ENCODE measurements around the gene PTPRN2. TPM values are rescaled to one million over a fixed set of nuclear protein-coding genes. Genes with fewer than 3 reads are reported as not detected.

The PTPRN2 gene
- total RNA-seq, 1 donor from 2014 or later = 2.4 TPM

DNA sequence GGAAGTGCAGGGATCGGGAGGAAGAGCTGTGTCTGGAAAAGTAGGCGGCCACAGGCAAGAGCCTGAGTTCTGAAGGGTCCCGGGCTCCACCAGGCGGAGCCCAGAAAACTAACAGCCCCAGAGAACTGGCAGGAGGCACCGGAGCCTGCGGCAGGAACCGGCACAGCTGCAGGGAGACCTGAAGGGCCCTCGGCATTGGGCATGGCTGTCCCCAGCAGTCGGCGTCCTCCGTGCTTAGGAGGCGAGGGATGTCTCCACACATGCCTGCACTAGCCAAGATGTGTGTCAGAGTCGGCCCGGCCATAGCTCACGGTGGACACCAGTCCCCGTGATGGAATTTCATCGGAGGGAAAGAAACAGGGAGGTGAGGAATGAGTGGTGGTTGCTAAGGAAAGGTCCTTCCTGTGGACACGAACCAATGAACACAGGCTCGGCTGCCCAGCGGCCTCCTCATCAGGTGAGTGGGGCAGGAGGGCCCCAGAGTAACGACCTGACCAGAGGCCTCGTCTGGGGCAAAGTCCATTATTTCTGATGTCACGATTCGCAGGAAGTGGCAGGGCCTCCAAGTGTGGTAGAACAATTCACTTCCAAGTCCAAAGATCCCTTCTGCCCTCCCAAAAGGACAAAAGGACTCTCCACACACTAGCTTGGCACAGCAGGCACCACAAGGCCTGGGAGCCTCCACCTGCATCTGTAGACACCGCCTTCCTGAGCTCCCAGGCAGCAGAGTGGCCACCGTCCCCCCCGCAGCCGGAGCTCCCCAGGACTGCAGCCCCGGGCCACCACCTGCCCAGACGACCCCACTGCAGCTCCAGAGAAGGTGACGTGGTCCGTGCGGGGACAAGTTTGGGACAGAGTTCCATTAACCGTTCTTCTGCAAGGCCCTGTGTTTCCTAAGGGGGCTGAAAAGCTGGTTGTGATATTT is 444.2 kb downstream of the PTPRN2 start:
- DNase-seq (ENCODE audit: low read depth in 2 of 2) = no peak

GRCh38 chr7:158142657-158143056 is 445.0 kb downstream of the PTPRN2 start:
- no peak for DNase-seq (ENCODE audit: low read depth in 2 of 2)

DNA sequence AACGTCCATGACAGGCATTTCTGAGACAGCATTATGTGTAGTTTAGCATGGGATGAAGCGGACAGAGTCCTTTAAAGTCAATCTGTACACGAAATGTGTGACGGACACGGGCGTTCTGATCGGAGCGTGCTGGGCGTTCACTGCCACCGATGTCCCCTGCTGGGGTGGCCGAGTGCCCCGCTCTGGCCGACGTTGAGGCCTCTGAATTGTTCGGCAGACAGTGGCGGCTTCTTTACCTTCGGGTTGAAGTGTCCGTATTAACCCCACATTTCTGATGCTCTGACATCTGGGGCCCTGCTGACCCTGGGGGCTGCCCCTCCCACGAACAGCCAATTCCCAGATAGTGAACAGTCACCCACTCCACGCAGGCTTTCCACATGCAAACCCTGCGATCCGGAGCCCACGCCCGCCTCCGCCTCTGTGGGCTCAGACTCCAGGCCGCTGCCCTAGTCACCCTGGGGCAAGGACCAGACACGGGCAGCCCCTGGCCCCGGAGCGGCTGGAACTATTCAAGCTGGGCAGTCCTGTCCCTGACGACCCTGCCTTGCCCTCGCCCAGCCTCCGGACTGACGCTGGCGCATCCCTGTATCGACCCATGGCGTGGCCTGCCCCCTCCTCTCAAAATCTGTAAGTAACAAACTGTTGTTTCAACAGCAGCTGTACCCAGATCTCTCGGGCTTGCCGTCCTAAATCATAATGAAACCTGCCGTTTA is 445.7 kb downstream of the PTPRN2 start:
- no peak for DNase-seq (ENCODE audit: low read depth in 2 of 2)

GRCh38 chr7:158141221-158141582 is 446.4 kb downstream of the PTPRN2 start:
- no peak for DNase-seq (ENCODE audit: low read depth in 2 of 2)

- DNase-seq (ENCODE audit: low read depth in 2 of 2) = no peak
These were observed 446.9 kb downstream of the PTPRN2 start for GRCh38 chr7:158140538-158141220.

DNA sequence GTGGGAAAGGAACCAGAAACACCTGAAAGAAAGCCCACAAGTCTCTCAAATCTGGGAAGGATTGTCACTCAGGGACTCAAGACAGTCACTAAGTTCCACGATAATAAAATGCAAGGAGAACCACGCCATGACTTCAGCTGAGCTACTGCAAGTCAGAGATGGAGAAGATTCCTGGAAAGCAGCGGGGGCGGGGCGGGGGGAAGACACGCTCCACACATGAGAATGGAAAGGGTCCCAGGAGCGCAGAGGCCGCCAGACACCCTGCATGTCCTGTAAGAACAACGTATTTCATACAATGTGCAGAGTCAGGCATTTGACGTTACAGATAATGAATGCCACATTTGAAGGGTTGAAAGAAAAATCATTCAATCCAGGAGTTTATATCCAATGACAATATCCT is 448.1 kb downstream of the PTPRN2 start:
- no peak for DNase-seq (ENCODE audit: low read depth in 2 of 2)

DNA sequence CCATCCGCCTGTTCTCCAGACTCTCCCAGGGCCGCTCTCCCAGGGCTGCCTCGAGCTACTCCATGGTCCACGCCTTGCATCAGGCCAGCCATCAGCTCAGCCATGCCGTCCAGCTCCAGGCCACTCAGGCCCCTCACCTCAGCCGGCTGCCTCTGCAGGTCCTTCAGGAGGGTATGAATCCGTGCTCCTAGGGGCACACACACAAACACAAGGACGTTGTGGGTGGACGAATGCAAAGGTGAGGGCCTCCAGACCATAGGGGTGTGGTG is 449.4 kb downstream of the PTPRN2 start:
- DNase-seq (ENCODE audit: low read depth in 2 of 2) = no peak

DNA sequence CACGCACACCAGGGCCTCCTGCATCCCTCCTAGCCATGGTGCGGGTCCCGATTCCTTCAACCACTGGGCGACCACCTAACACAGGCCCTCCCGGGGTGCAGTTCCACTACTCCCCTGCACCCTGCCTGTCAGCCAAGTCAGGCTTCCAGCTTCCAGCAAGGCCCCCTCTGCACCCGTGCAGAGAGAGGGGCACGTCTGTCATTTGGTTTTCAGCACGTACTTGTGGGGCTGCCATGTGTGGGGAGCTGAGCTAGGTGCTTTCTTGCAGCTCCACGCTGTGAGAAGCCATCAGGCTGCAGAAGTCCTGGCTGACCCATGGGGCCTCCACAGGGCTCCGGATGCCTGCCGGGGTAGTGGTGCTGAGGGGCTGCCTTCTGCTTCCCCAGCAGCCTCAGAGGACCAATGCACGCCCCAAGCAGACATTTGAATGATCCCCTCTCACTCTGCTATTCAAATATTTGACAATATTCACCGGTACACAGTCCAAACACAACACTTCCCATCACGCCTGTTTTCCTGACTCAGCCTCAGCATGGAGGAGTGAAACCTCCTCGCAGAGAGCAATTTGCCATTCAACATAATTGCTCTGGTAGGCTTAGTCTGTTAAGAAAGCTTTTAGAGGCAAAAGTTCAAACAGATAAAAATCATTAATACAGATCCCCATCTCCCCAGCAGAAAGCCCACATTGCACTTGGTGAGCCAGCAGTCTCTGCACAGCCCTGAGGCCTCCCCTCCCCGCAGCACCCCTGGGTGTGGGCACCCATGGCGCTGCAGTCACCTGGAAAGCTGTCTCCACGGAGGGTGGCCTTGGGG is 449.9 kb downstream of the PTPRN2 start:
- DNase-seq (ENCODE audit: low read depth in 2 of 2) = no peak

DNA sequence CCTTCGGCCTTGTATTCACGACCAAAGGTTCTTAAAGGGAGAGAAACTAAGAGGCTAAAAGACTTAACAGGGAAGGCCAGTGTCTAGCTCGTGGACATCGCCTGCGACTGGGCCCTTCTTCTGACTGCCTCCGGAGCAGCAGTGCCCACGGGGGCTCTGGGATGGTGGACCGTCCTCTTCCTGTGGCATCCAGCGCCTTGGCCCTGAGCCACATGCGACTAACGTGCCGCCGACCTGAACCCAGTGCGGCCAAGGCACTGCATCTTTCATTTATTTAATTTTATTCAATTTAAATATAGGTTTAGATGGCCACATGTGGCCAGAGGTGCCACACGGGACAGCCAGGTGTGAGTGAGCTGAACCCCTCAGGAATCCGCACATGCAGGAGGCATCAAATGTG is 451.7 kb downstream of the PTPRN2 start:
- no peak for DNase-seq (ENCODE audit: low read depth in 2 of 2)

- no peak for DNase-seq (ENCODE audit: low read depth in 2 of 2)
These were observed 452.8 kb downstream of the PTPRN2 start for GRCh38 chr7:158134824-158135223.

GRCh38 chr7:158133515-158134271 is 453.9 kb downstream of the PTPRN2 start:
- no peak for DNase-seq (ENCODE audit: low read depth in 2 of 2)

- DNase-seq (ENCODE audit: low read depth in 2 of 2) = no peak
These were observed 454.6 kb downstream of the PTPRN2 start for GRCh38 chr7:158133057-158133456.

DNA sequence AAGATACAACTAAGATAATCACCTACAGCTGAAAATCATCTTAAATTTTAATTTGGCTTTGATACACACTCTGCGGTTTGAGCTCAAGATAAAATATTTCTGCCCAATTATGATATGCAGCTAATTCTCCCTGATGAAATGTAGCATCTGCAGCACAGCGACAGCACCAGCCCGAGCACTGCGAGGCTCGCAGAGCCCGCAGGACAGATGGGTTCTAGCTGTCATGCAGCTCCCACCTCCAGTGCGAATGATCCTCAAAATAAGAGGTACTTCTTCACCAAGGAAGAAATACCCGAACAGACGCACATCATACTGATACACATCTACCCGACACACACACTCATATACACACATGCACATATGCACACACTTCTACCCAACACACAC is 457.6 kb downstream of the PTPRN2 start:
- no peak for DNase-seq (ENCODE audit: low read depth in 2 of 2)

DNA sequence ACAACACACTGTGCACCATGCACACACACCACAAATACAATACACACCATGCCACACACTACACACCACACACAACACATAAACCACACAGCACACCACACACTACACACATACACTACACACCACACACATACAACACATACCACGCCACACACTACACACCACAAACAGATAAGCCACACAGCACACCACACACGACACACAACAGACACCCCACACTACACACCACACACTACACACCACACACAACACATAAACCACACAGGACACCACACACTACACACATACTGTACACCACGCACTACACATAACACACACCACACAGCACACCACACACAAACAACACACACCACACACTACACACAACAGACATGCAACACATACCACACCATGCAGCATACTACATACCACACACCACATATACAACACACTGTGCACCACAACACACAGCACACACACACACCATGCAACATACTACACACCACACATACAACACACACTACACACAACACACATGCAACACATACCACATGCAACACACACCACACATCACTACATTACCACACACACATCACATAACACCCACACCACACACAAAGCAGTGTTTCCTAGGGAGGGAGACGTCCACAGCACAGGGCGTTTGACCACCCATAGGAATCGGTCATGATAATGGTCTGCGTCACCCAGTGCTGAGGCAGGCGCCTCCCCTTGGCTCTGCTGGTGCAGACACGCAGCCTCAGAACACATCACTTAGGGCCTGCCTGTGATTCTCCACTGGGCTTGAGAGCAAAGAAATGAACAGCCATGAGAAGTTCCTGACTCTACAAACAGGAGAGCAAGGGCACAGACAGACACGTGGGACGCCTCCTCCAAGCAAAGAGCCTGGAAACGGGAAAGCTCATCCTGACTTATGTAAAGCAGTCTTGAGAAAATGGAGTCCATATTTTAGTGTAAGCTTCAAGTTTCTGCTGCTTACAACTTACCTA is 458.3 kb downstream of the PTPRN2 start:
- no peak for DNase-seq (ENCODE audit: low read depth in 2 of 2)

GRCh38 chr7:158128572-158128971 is 459.1 kb downstream of the PTPRN2 start:
- no peak for DNase-seq (ENCODE audit: low read depth in 2 of 2)

- DNase-seq (ENCODE audit: low read depth in 2 of 2) = no peak
These were observed 460.4 kb downstream of the PTPRN2 start for GRCh38 chr7:158127241-158127640.

- DNase-seq (ENCODE audit: low read depth in 2 of 2) = no peak
These were observed 461.0 kb downstream of the PTPRN2 start for GRCh38 chr7:158126661-158127060.

GRCh38 chr7:158125721-158126120 is 461.9 kb downstream of the PTPRN2 start:
- DNase-seq (ENCODE audit: low read depth in 2 of 2) = no peak

DNA sequence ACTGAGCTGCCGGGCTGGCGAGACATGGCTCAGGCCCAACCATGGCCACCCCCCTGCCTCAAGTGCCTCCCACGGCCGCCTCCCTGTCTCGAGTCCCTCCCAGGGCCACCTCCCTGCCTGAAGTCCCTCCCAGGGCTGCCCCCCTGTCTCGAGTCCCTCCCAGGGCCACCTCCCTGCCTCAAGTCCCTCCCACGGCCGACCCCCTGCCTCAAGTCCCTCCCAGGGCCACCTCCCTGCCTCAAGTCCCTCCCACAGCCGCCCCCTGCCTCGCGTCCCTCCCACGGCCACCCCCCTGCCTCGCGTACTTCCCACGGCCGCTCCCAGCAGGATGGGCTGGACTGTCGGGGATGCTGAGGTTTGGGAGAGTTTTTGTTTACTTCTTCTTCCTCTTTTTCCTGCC is 462.5 kb downstream of the PTPRN2 start:
- DNase-seq (ENCODE audit: low read depth in 2 of 2) = no peak

- no peak for DNase-seq (ENCODE audit: low read depth in 2 of 2)
These were observed 462.9 kb downstream of the PTPRN2 start for GRCh38 chr7:158124671-158125079.
